H1 (cell line): ENCODE data around the gene LIPT2. TPM values are rescaled to one million over a fixed set of nuclear protein-coding genes. Genes with fewer than 3 reads are reported as not detected.

Source experiments
- BCL11A ChIP-seq, 2 experiments: IDR thresholded peaks; one replicate each; pipeline ENCODE4 v1.6.1; 2011; ENCODE audit warnings: low read depth in 2 of 2, low read length in 2 of 2, mild to moderate bottlenecking in 2 of 2
- BRCA1 ChIP-seq: IDR thresholded peaks from 2 replicates; pipeline ENCODE4 v1.6.1; 2012; ENCODE audit warnings: low read depth, low read length, improper control_type of control experiment
- CBX5 ChIP-seq: fragments of 300-800, 300-1000 bp; sonication (generic); IDR thresholded peaks from 2 replicates; pipeline ENCODE4 v1.7.1; 2016; ENCODE audit warnings: antibody characterized with exemption, low read length, low read depth
- CHD1 ChIP-seq: IDR thresholded peaks from 2 replicates; pipeline ENCODE4 v1.6.1; 2012; ENCODE audit warnings: low read depth, low read length, improper control_type of control experiment
- FOSL1 ChIP-seq: IDR thresholded peaks from 2 replicates; pipeline ENCODE4 v1.6.1; 2011; ENCODE audit warnings: mild to moderate bottlenecking, low read depth, low read length, moderate library complexity; ENCODE audit not compliant: insufficient read depth
- KDM5A ChIP-seq: fragments of 200-600 bp; IDR thresholded peaks from 2 replicates; pipeline ENCODE4 v1.7.1; 2012; ENCODE audit warnings: mild to moderate bottlenecking, low read length, inconsistent platforms, mixed read lengths
- PHF8 ChIP-seq: fragments of 200-600 bp; sonication (generic); conservative IDR thresholded peaks from 2 replicates; pipeline ENCODE4 v1.7.1; 2012; ENCODE audit warnings: low read depth, mild to moderate bottlenecking, inconsistent platforms, low read length, moderate library complexity
- POU5F1 ChIP-seq: IDR thresholded peaks from 2 replicates; pipeline ENCODE4 v1.6.1; 2011; ENCODE audit warnings: low read depth, mild to moderate bottlenecking, low read length, moderate library complexity
- RAD21 ChIP-seq, 2 experiments: IDR thresholded peaks in 1 of 2; conservative IDR thresholded peaks in 1 of 2; 2 replicates each; pipeline ENCODE4 v1.6.1; 2011; ENCODE audit warnings: low read depth in 2 of 2, low read length in 2 of 2, improper control_type of control experiment in 1 of 2, inconsistent platforms in 1 of 2, mild to moderate bottlenecking in 1 of 2, moderate library complexity in 1 of 2
- SIN3A ChIP-seq, 2 experiments: IDR thresholded peaks in 1 of 2; conservative IDR thresholded peaks in 1 of 2; 2 replicates each; pipeline ENCODE4 v1.6.1; 2011 to 2012; ENCODE audit warnings: low read length in 2 of 2, improper control_type of control experiment in 1 of 2, low read depth in 1 of 2, mild to moderate bottlenecking in 1 of 2
- SIX5 ChIP-seq: IDR thresholded peaks from 2 replicates; pipeline ENCODE4 v1.6.1; 2011; ENCODE audit warnings: mild to moderate bottlenecking, low read depth, low read length
- SP1 ChIP-seq: IDR thresholded peaks from 2 replicates; pipeline ENCODE4 v1.6.1; 2011; ENCODE audit warnings: low read depth, low read length
- TCF12 ChIP-seq: IDR thresholded peaks from 2 replicates; pipeline ENCODE4 v1.6.1; 2011; ENCODE audit warnings: low read depth, mild to moderate bottlenecking, low read length
- YY1 ChIP-seq: IDR thresholded peaks from 2 replicates; pipeline ENCODE4 v1.6.1; 2011; ENCODE audit warnings: low read depth, mild to moderate bottlenecking, low read length
- polyA plus RNA-seq, 7 experiments: library from polyadenylated mRNA; depleted of rRNA in 3 of 7; stranded (reverse) in 5 of 7; unstranded in 2 of 7; fragments of >200 nt in 5 of 7; fragments of 200-250 nt in 2 of 7; gene quantifications; 1 replicate in 5 of 7; 2 replicates in 1 of 7; 4 replicates in 1 of 7; pipeline versions ENCODE4 v1.2.1 to v1.2.3, GENCODE V29; 2011 to 2013; ENCODE audit warnings: missing spikeins in 2 of 7, mixed read lengths in 2 of 7
- total RNA-seq: library from RNA; stranded (reverse); fragmentation: NEBNext Ultra II Directional; extraction: Animal tissue kit (Norgen Biotek cat#: 25700); gene quantifications from 2 replicates; pipeline ENCODE4 v1.2.1, GENCODE V29; 2021
- TF ChIP-seq, protein P1 (sequence below): IDR thresholded peaks from 2 replicates; pipeline ENCODE4 v1.6.1; 2011; ENCODE audit warnings: low read length, improper control_type of control experiment
- TF ChIP-seq, protein P2 (sequence below): IDR thresholded peaks from 2 replicates; pipeline ENCODE4 v1.6.1; 2012; ENCODE audit warnings: low read length, inconsistent platforms
- TF ChIP-seq, protein P3 (sequence below): IDR thresholded peaks from 2 replicates; pipeline ENCODE4 v1.6.1; 2012; ENCODE audit warnings: inconsistent platforms
- TF ChIP-seq, protein P4 (sequence below), 3 experiments: IDR thresholded peaks; 1 replicate in 2 of 3; 2 replicates in 1 of 3; pipeline versions ENCODE4 v1.5.1 to v1.6.1; 2011; ENCODE audit warnings: low read length in 3 of 3, mild to moderate bottlenecking in 3 of 3, inconsistent platforms in 2 of 3, low read depth in 1 of 3, moderate library complexity in 1 of 3; ENCODE audit not compliant: insufficient read depth in 1 of 3; ENCODE audit errors: control extremely low read depth in 1 of 3

Gene LIPT2
- total and polyA plus RNA-seq, 2 of the 8 experiments (the other 6 are each of a cell fraction or from before 2014, with no cell fraction given), result 6.4 to 16.7 TPM

DNA sequence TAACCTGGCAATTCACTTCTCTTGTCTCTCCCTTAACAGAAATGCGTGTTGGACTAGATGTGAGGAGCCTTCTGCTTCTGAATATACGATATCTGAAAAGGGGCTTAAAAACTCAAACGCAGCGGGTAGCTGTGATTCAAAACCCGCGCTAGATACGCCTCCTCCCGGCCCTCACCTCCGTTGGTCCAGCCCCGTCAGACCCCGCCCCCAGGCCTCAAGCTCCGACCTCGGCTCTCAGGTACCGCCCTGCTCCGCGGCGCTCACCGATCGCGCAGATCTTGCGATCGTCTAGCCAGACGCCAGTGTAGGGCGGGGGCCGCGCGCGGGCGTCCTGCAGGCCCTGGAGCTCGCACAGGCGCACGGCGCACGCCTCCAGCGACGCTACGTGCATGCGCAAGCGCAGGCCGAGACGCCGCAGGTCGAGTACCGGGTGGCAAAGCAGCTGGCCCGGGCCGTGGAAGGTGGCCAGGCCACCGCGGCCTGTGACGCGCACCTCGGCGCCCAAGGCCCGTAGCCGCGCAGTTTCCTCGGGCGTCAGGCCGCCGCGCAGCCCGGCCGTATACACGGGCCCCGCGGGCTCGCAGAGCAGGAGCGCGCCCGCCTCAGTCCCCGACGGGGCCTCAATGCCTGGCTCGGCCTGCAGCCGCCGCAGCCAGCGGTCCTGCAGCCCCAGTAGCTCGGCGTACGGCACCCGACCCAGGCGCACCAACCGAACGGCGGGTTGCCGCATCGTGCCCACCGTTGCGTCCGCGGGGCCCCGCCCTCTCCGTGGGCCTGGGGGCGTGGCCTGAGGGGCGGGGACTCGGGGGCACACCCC, at the start of gene LIPT2 (continued):
- TF ChIP-seq RAD21 (IDR thresholded peaks at IDR 0.05 in 1 of 2, conservative IDR thresholded peaks at IDR 0.05 in 1 of 2; ENCODE audit: low read depth in 2 of 2, low read length in 2 of 2) (no peak), POU5F1 (no peak), FOSL1 (no peak), BRCA1 (no peak), SIX5 (no peak), KDM5A (no peak), TCF12 (no peak), SP1 (no peak), BCL11A (IDR thresholded peaks at IDR 0.05; ENCODE audit: low read depth in 2 of 2, low read length in 2 of 2) (no peak), CHD1 (no peak), PHF8 (peak; percentile 99), CBX5 (no peak), YY1 (no peak), SIN3A (conservative IDR thresholded peaks at IDR 0.05 in 1 of 2, IDR thresholded peaks at IDR 0.05 in 1 of 2; ENCODE audit: low read depth in 1 of 2, low read length in 2 of 2) (no peak)
- TF ChIP-seq, protein P1, sequence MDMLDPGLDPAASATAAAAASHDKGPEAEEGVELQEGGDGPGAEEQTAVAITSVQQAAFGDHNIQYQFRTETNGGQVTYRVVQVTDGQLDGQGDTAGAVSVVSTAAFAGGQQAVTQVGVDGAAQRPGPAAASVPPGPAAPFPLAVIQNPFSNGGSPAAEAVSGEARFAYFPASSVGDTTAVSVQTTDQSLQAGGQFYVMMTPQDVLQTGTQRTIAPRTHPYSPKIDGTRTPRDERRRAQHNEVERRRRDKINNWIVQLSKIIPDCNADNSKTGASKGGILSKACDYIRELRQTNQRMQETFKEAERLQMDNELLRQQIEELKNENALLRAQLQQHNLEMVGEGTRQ, result no peak
- TF ChIP-seq, protein P2, sequence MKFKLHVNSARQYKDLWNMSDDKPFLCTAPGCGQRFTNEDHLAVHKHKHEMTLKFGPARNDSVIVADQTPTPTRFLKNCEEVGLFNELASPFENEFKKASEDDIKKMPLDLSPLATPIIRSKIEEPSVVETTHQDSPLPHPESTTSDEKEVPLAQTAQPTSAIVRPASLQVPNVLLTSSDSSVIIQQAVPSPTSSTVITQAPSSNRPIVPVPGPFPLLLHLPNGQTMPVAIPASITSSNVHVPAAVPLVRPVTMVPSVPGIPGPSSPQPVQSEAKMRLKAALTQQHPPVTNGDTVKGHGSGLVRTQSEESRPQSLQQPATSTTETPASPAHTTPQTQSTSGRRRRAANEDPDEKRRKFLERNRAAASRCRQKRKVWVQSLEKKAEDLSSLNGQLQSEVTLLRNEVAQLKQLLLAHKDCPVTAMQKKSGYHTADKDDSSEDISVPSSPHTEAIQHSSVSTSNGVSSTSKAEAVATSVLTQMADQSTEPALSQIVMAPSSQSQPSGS, result no peak
- TF ChIP-seq, protein P3, sequence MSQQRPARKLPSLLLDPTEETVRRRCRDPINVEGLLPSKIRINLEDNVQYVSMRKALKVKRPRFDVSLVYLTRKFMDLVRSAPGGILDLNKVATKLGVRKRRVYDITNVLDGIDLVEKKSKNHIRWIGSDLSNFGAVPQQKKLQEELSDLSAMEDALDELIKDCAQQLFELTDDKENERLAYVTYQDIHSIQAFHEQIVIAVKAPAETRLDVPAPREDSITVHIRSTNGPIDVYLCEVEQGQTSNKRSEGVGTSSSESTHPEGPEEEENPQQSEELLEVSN, result no peak
- TF ChIP-seq, protein P4, sequence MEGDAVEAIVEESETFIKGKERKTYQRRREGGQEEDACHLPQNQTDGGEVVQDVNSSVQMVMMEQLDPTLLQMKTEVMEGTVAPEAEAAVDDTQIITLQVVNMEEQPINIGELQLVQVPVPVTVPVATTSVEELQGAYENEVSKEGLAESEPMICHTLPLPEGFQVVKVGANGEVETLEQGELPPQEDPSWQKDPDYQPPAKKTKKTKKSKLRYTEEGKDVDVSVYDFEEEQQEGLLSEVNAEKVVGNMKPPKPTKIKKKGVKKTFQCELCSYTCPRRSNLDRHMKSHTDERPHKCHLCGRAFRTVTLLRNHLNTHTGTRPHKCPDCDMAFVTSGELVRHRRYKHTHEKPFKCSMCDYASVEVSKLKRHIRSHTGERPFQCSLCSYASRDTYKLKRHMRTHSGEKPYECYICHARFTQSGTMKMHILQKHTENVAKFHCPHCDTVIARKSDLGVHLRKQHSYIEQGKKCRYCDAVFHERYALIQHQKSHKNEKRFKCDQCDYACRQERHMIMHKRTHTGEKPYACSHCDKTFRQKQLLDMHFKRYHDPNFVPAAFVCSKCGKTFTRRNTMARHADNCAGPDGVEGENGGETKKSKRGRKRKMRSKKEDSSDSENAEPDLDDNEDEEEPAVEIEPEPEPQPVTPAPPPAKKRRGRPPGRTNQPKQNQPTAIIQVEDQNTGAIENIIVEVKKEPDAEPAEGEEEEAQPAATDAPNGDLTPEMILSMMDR (IDR thresholded peaks at IDR 0.05; ENCODE audit: control extremely low read depth in 1 of 3, insufficient read depth in 1 of 3, low read depth in 1 of 3, low read length in 3 of 3), result no peak
